K562 (cell line): ENCODE results near the gene OR6B2. TPM values are rescaled to one million over a fixed set of nuclear protein-coding genes. Genes with fewer than 3 reads are reported as not detected.

Experiments
- ATAC-seq: fragments of 200-7000 bp; cut with Tn5 transposase; 3 replicates; pipeline ENCODE4 v1.9.1; 2020; ENCODE audit warnings: moderate library complexity
- BruUV-seq: library from RNA; stranded (reverse); fragments of 400-500 nt; replicated peaks from 2 replicates; lab custom pipeline; 2021; lab: Mats Ljungman, UMichigan
- CTCF ChIA-PET: fragments of 300-600 bp; formaldehyde crosslinking; extraction: SDS; loops from one replicate; lab custom pipeline; 2021; ENCODE audit warnings: low intra/inter-chr PET ratio; lab: Yijun Ruan, JAX
- POLR2A ChIA-PET: fragments of 300-600, 350-650 bp; sonication (Branson Sonifier 250); formaldehyde crosslinking; extraction: SDS; loops from one replicate; lab custom pipeline; 2021; ENCODE audit warnings: antibody characterized with exemption, inconsistent platforms; lab: Yijun Ruan, JAX
- DNase-seq, 4 experiments: peaks; one replicate each; pipeline versions ENCODE4 v3.0.0 to v3.0.0-alpha.2; 2011 to 2018; ENCODE audit warnings: low spot score in 3 of 4, mixed read lengths in 3 of 4; ENCODE audit errors: extremely low read depth in 1 of 4
- FAIRE-seq: peaks from 2 replicates; lab custom pipeline; 2011; peaks lifted over from hg19 to GRCh38; lab: Jason Lieb, UNC
- H2AFZ ChIP-seq: 2 replicates; pipeline ENCODE4 v1.6.0; 2011; ENCODE audit warnings: low read depth, low read length, control low read depth, inconsistent platforms
- H3K27ac ChIP-seq: fragments of 200-600 bp; 3 replicates; pipeline ENCODE4 v1.8.0; 2011; ENCODE audit warnings: low read depth, mild to moderate bottlenecking, control low read depth, inconsistent platforms, low read length, moderate library complexity, mixed read lengths; ENCODE audit errors: extremely low read depth
- H3K27me3 ChIP-seq, 2 experiments: fragments of 300-600 bp in 1 of 2; 2 replicates in 1 of 2; 3 replicates in 1 of 2; pipeline versions ENCODE4 v1.6.0 to v1.8.0; 2011; ENCODE audit warnings: inconsistent platforms in 2 of 2, low read length in 2 of 2, mild to moderate bottlenecking in 1 of 2, mixed read lengths in 1 of 2, moderate library complexity in 1 of 2; ENCODE audit not compliant: control insufficient read depth in 2 of 2, insufficient read depth in 2 of 2
- H3K36me3 ChIP-seq: fragments of 300-600 bp; 3 replicates; pipeline ENCODE4 v1.8.0; 2011; ENCODE audit warnings: mild to moderate bottlenecking, low read length, inconsistent platforms; ENCODE audit not compliant: control insufficient read depth, insufficient read depth
- H3K4me1 ChIP-seq, 2 experiments: fragments of 200-600 bp in 1 of 2; replicated peaks in 1 of 2; 2 replicates in 1 of 2; 3 replicates in 1 of 2; pipeline versions ENCODE4 v1.5.1 to v1.8.0; 2011; ENCODE audit warnings: inconsistent platforms in 2 of 2, low read length in 2 of 2, mild to moderate bottlenecking in 1 of 2, mixed read lengths in 1 of 2, moderate library complexity in 1 of 2; ENCODE audit not compliant: control insufficient read depth in 2 of 2, insufficient read depth in 2 of 2
- H3K4me2 ChIP-seq: 2 replicates; pipeline ENCODE4 v1.6.1; 2011; ENCODE audit warnings: low read length, control low read depth, inconsistent platforms, mixed read lengths; ENCODE audit not compliant: insufficient read depth
- H3K4me3 ChIP-seq: fragments of 200-600 bp; sonication (generic), shearing (Covaris generic); 2 replicates; pipeline ENCODE4 v1.5.1; 2016; ENCODE audit warnings: control low read depth, inconsistent platforms
- H3K79me2 ChIP-seq: fragments of 200-600 bp; 3 replicates; pipeline ENCODE4 v1.8.0; 2011; ENCODE audit warnings: low read length, inconsistent platforms; ENCODE audit not compliant: control insufficient read depth, insufficient read depth
- H3K9ac ChIP-seq, 2 experiments: 2 replicates each; pipeline versions ENCODE4 v1.6.0 to v1.6.1; 2011; ENCODE audit warnings: low read depth in 2 of 2, low read length in 2 of 2, control low read depth in 1 of 2, inconsistent platforms in 1 of 2, mild to moderate bottlenecking in 1 of 2, mixed read lengths in 1 of 2; ENCODE audit not compliant: insufficient read depth in 1 of 2
- H3K9me1 ChIP-seq: one replicate; pipeline ENCODE4 v1.6.0; 2011; ENCODE audit warnings: inconsistent platforms, mild to moderate bottlenecking, low read length, moderate library complexity; ENCODE audit not compliant: control insufficient read depth, insufficient read depth
- H3K9me3 ChIP-seq: replicated peaks from 2 replicates; pipeline ENCODE4 v1.5.1; 2011; ENCODE audit warnings: low read depth, low read length, inconsistent platforms; ENCODE audit not compliant: control insufficient read depth, insufficient read depth
- H4K20me1 ChIP-seq: replicated peaks from 2 replicates; pipeline ENCODE4 v1.6.1; 2011; ENCODE audit warnings: low read length, inconsistent platforms, mixed read lengths; ENCODE audit not compliant: control insufficient read depth, insufficient read depth
- HNRNPLL ChIP-seq: fragments of 200-400 bp; formaldehyde crosslinking; IDR thresholded peaks from 2 replicates; pipeline ENCODE4 v1.6.1; 2017; ENCODE audit warnings: low read length, low read depth, mild to moderate bottlenecking; ENCODE audit not compliant: poor library complexity, severe bottlenecking
- PCBP2 ChIP-seq: fragments of 200-400 bp; formaldehyde crosslinking; IDR thresholded peaks from 2 replicates; pipeline ENCODE4 v1.6.1; 2018; ENCODE audit warnings: low read length, low read depth, mild to moderate bottlenecking, moderate library complexity; ENCODE audit not compliant: poor library complexity, severe bottlenecking
- RBBP5 ChIP-seq: fragments of 200-600 bp; sonication (generic); IDR thresholded peaks from 2 replicates; pipeline ENCODE4 v1.6.1; 2012; ENCODE audit warnings: borderline replicate concordance, mild to moderate bottlenecking, low read length, control low read depth, inconsistent platforms; ENCODE audit not compliant: insufficient read depth, poor library complexity, severe bottlenecking
- SIN3A ChIP-seq, 2 experiments: fragments of 150-350 bp in 1 of 2; IDR thresholded peaks; 2 replicates each; pipeline ENCODE4 v1.6.1; 2011 to 2016; ENCODE audit warnings: borderline replicate concordance in 2 of 2, low read depth in 2 of 2, low read length in 2 of 2, mild to moderate bottlenecking in 2 of 2, moderate library complexity in 2 of 2; ENCODE audit not compliant: control insufficient read depth in 1 of 2
- ZNF583 ChIP-seq: fragments of 250-450 bp; sonication (Bioruptor Pico); IDR thresholded peaks from 2 replicates; pipeline ENCODE4 v1.4.0; 2020
- WGBS: fragments of 100-300 bp; shearing (Covaris generic); methylation state at CpG from one replicate; pipeline ENCODE4 v1.1.6; 2016; ENCODE audit warnings: low coverage, mixed read lengths; ENCODE audit not compliant: insufficient coverage; ENCODE audit errors: missing lambda C conversion rate; 5-methylcytosine and 5-hydroxymethylcytosine counted together
- in situ Hi-C: fragments of 300-500 bp; cut with MboI; formaldehyde crosslinking; loops from 4 replicates; pipeline ENCODE4 v1.15.0; 2018; ENCODE audit warnings: inconsistent platforms, mixed read lengths
- intact Hi-C: fragments of 100-400 bp; cut with micrococcal nuclease; formaldehyde crosslinking; loops from 2 replicates; pipeline ENCODE4 v1.14.2; 2022
- polyA plus RNA-seq, 8 experiments: library from polyadenylated mRNA; depleted of rRNA in 4 of 8; stranded (reverse) in 5 of 8; unstranded in 3 of 8; fragments of >200 nt; fragmentation: Nextera tagmentation in 2 of 8; fragmentation: Illumina TruSeq in 1 of 8; extraction: Ambion mirVana in 2 of 8; extraction: Trizol in 1 of 8; gene quantifications; 2 replicates each; pipeline versions ENCODE4 v1.2.1 to v1.2.3, GENCODE V29; 2011 to 2014; ENCODE audit warnings: inconsistent platforms in 1 of 8, missing spikeins in 1 of 8
- total RNA-seq, 7 experiments: library from RNA; depleted of rRNA in 6 of 7; stranded (reverse); fragments of >200 nt in 6 of 7; fragmentation: Illumina TruSeq in 2 of 7; extraction: Trizol in 2 of 7; gene quantifications; 2 replicates each; pipeline versions ENCODE4 v1.2.1 to v1.2.3, GENCODE V29; 2011 to 2021; ENCODE audit warnings: low replicate concordance in 1 of 7
- TF ChIP-seq, protein P1 (sequence below), 3 experiments: IDR thresholded peaks in 2 of 3; conservative IDR thresholded peaks in 1 of 3; 2 replicates each; pipeline ENCODE4 v1.5.1; 2011 to 2012; ENCODE audit warnings: low read length in 3 of 3, mild to moderate bottlenecking in 3 of 3, control low read depth in 2 of 3, improper control_type of control experiment in 1 of 3, inconsistent platforms in 1 of 3, low read depth in 1 of 3, mixed read lengths in 1 of 3, moderate library complexity in 1 of 3; ENCODE audit not compliant: insufficient read depth in 2 of 3
- TF ChIP-seq, protein P2 (sequence below), 2 experiments: fragments of 450-650 bp; conservative IDR thresholded peaks; 2 replicates each; pipeline ENCODE4 v1.6.1; 2017; ENCODE audit warnings: mild to moderate bottlenecking in 2 of 2, moderate library complexity in 2 of 2
- TF ChIP-seq, protein P3 (sequence below): fragments of 450-650 bp; IDR thresholded peaks from 2 replicates; pipeline ENCODE4 v1.6.1; 2016

OR6B2 gene
- total and polyA plus RNA-seq, 9 of the 15 experiments (the other 6 are each of a cell fraction or from before 2014, with no cell fraction given): not detected

DNA sequence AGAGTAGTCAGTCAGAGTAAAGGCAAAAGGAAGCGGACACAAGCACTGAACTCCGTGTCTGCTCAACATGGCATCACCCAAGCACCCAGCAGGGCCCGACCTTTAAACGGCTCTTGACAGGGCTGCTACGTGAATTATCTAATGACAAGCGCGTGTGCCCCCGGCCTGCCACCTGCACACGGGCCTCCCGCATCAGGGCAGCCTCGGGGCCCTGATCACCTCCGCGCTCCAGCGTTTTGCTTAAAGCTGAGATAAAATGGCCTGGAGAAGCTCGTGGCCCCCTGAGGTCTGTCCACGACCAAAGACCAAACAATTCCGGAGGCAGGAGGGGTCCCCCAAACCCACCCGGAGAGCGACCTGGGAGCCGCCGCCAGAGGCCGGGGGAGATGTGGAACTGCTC is 5.5 kb downstream of the OR6B2 start:
- Histone ChIP-seq H3K27me3 (no peaks in the 10 kb centered on the region), H3K27ac (peak overlapping the region; percentile 79), H3K36me3 (peaks cover 30% of the 10 kb centered on the region), H3K9me3 (no peaks in the 10 kb centered on the region), H2AFZ (0 out of 2 replicates have a peak overlapping the region, but pooled peaks have one; percentile 15), H3K9ac (peak overlapping the region; percentile 87 to 95), H3K4me1 (peaks cover 2 to 8% of the 10 kb centered on the region in 2 experiments; a peak in 3 of 5 replicates), H4K20me1 (peaks cover 8% of the 10 kb centered on the region; the same call in 1 of the 2 replicates), H3K4me3 (peak overlapping the region; percentile 91)
- in situ Hi-C loops (no loop called here), intact Hi-C loops (no loop called here)
- POLR2A ChIA-PET: interaction anchor here (0.6 to 0.8 kb wide), 2 partner anchors 16 to 590 kb away, joined by 3 read pairs; no protein-coding TSS in a partner anchor
- DNase-seq (peak in 2 of 4 experiments; percentile 25 to 33), ATAC-seq (peak; percentile 51)
- CTCF ChIA-PET: no interaction called here
- no TSS peak for BruUV-seq
- TF ChIP-seq HNRNPLL (no peak), RBBP5 (peak; percentile 25), SIN3A (IDR thresholded peaks at IDR 0.05; ENCODE audit: borderline replicate concordance in 2 of 2, control insufficient read depth in 1 of 2, low read depth in 2 of 2, low read length in 2 of 2) (0 out of 4 replicates have a peak, but pooled peaks have one; percentile 14 to 54)
- TF ChIP-seq, all 486 proteins: peak for 2
- 0% methylated on average over 10 of the region's 22 CpGs for WGBS
- FAIRE-seq: no peak
- H3K79me2 ChIP-seq: peaks cover 54% of the 10 kb centered on the region
- H3K9me1 ChIP-seq: no peaks in the 10 kb centered on the region
- H3K4me2 ChIP-seq: peak overlapping the region; percentile 94

DNA sequence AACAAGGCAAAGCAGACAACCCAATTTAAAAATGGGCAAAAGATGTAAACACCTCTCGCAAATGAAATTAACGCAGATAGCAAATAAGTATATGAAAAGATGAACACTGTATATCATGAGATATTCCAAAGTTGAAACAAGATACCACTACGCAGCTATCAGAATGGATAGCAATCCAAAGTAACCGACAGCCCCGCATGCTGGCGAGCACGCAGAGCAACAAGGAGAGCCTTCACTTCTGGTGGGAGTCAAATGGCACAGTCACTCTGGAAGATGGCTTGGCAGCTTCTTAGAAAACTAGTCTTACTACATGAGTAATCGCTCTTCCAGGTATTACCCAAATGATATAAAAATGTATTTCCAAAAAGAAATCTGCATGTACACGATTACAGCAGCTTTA is 6.4 kb downstream of the OR6B2 start:
- peak overlapping the region; percentile 94 for H3K4me2 ChIP-seq
- no peaks in the 10 kb centered on the region for H3K27me3 ChIP-seq
- in situ Hi-C loops: no loop called here
- H3K9me1 ChIP-seq: no peaks in the 10 kb centered on the region
- FAIRE-seq (peak; percentile 74), DNase-seq (peak in 2 of 4 experiments; percentile 54 to 67), ATAC-seq (peak; percentile 69)
- POLR2A ChIA-PET: no interaction called here
- H4K20me1 ChIP-seq: peaks cover 8% of the 10 kb centered on the region; the same call in 1 of the 2 replicates
- BruUV-seq: TSS peak; percentile 50
- H3K9ac ChIP-seq: peak overlapping the region in 1 of 2 experiments; percentile 87; a peak in 2 of 4 replicates
- H3K79me2 ChIP-seq: peaks cover 54% of the 10 kb centered on the region
- intact Hi-C loops: no loop called here
- peaks cover 2 to 8% of the 10 kb centered on the region in 2 experiments; a peak in 3 of 5 replicates for H3K4me1 ChIP-seq
- WGBS: 1% methylated on average over 9 of the region's 9 CpGs
- no peak overlapping the region for H2AFZ ChIP-seq
- H3K9me3 ChIP-seq: no peaks in the 10 kb centered on the region
- H3K36me3 ChIP-seq: peaks cover 37% of the 10 kb centered on the region
- CTCF ChIA-PET: no interaction called here
- peak overlapping the region; percentile 79; the same call in 2 of the 3 replicates for H3K27ac ChIP-seq
- peak overlapping the region; percentile 91 for H3K4me3 ChIP-seq
- no peak for TF ChIP-seq ZNF583
- TF ChIP-seq PCBP2: no peak
- TF ChIP-seq, protein P1, sequence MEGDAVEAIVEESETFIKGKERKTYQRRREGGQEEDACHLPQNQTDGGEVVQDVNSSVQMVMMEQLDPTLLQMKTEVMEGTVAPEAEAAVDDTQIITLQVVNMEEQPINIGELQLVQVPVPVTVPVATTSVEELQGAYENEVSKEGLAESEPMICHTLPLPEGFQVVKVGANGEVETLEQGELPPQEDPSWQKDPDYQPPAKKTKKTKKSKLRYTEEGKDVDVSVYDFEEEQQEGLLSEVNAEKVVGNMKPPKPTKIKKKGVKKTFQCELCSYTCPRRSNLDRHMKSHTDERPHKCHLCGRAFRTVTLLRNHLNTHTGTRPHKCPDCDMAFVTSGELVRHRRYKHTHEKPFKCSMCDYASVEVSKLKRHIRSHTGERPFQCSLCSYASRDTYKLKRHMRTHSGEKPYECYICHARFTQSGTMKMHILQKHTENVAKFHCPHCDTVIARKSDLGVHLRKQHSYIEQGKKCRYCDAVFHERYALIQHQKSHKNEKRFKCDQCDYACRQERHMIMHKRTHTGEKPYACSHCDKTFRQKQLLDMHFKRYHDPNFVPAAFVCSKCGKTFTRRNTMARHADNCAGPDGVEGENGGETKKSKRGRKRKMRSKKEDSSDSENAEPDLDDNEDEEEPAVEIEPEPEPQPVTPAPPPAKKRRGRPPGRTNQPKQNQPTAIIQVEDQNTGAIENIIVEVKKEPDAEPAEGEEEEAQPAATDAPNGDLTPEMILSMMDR (IDR thresholded peaks at IDR 0.05 in 2 of 3, conservative IDR thresholded peaks at IDR 0.05 in 1 of 3; ENCODE audit: insufficient read depth in 2 of 3, low read depth in 1 of 3, low read length in 3 of 3): peak; percentile 21 to 36 (median 30); a peak in 2 of 6 replicates
- TF ChIP-seq, protein P2, sequence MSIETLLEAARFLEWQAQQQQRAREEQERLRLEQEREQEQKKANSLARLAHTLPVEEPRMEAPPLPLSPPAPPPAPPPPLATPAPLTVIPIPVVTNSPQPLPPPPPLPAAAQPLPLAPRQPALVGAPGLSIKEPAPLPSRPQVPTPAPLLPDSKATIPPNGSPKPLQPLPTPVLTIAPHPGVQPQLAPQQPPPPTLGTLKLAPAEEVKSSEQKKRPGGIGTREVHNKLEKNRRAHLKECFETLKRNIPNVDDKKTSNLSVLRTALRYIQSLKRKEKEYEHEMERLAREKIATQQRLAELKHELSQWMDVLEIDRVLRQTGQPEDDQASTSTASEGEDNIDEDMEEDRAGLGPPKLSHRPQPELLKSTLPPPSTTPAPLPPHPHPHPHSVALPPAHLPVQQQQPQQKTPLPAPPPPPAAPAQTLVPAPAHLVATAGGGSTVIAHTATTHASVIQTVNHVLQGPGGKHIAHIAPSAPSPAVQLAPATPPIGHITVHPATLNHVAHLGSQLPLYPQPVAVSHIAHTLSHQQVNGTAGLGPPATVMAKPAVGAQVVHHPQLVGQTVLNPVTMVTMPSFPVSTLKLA (conservative IDR thresholded peaks at IDR 0.05): peak; percentile 56 to 64; a peak in 3 of 4 replicates
- peak in 1 of 2 experiments; percentile 37; a peak in 1 of 4 replicates for TF ChIP-seq SIN3A (IDR thresholded peaks at IDR 0.05; ENCODE audit: borderline replicate concordance in 2 of 2, control insufficient read depth in 1 of 2, low read depth in 2 of 2, low read length in 2 of 2)
- TF ChIP-seq, protein P3, sequence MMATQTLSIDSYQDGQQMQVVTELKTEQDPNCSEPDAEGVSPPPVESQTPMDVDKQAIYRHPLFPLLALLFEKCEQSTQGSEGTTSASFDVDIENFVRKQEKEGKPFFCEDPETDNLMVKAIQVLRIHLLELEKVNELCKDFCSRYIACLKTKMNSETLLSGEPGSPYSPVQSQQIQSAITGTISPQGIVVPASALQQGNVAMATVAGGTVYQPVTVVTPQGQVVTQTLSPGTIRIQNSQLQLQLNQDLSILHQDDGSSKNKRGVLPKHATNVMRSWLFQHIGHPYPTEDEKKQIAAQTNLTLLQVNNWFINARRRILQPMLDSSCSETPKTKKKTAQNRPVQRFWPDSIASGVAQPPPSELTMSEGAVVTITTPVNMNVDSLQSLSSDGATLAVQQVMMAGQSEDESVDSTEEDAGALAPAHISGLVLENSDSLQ: 0 out of 2 replicates have a peak, but pooled peaks have one; percentile 6
